ENCODE measurements around the gene ZNF611. TPM values are rescaled to one million over a fixed set of nuclear protein-coding genes. Genes with fewer than 3 reads are reported as not detected.
"Not testable (repeated sequence)": the region's sequence is repeated elsewhere in the genome, so short reads cannot be mapped to it uniquely, and the experiment has no call there.

The ZNF611 gene
- 9.0 TPM for total RNA-seq
- polyA plus RNA-seq (ENCODE audit: insufficient read depth in 1 of 8, insufficient read length in 8 of 8, low replicate concordance in 1 of 8): 10 to 100 TPM in 1 of 8 donors, 1 to 10 TPM in 7; 4.9 to 10.5 (median 6.8) TPM
- long read RNA-seq, donor 1, full-length matches to known transcripts: 1 of 1 reads
- long read RNA-seq, donor 1, partial matches to known transcripts: 0 of 1 reads
- long read RNA-seq, donor 1, other reads (novel, unspliced or antisense): 0 of 1 reads
- long read RNA-seq, donor 2: 0 reads
- long read RNA-seq, donor 3: 0 reads
- long read RNA-seq, donor 4, partial matches to known transcripts: 0 of 2 reads
- long read RNA-seq, donor 4, other reads (novel, unspliced or antisense): 0 of 2 reads
- long read RNA-seq, donor 5: 0 reads
- long read RNA-seq, donor 6: 0 reads
- long read RNA-seq, donor 7, full-length matches to known transcripts: 1 of 1 reads
- long read RNA-seq, donor 7, partial matches to known transcripts: 0 of 1 reads
- long read RNA-seq, donor 7, other reads (novel, unspliced or antisense): 0 of 1 reads
- long read RNA-seq, donor 8: 0 reads
- long read RNA-seq, donor 9: 0 reads
- long read RNA-seq, donor 10: 0 reads
- long read RNA-seq, donor 11: 0 reads

DNA sequence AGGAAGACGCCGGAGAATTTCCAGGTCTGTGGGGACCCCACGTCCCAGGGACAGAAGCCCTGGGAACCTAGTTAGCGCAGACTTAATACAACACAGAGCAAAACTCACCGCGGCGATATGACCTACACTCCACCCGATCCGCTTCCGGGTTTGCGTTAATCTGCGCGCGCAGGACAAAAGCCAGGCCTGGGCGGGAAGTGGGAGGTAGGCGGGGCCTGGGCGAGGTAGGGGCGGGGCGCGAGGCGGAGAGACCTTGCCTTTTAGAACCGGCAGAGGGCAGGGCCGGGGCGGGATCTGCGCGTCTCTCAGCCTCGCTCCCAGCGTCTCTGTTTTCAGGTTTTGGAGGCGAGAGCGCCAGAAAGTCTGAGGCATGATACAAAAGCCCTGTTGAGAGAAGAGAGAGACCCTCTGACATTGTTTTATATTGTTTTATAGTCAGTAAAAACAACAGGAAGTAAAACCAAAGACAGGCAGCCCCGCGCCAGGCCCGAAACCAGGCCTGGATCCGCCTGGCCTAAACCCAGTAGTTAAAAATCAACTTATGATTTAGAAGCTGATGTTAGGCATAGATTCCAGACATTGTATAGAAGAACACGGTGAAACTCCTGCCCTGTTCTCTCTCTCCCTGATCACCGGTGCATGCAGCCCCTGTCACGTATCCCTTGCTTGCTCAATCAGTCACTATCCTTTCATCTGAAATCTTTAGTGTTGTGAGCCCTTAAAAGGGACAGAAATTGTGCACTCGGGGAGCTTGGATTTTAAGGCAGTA, at the start of gene ZNF611:
TSS of gene ZNF611 (minus strand) at position 152 of the 769 bp plus-strand sequence. CDS start 19,150 bp downstream, outside the sequence.
- H3K27me3 ChIP-seq (ENCODE audit: control insufficient read depth, insufficient read depth, low read length): no peaks in the 10 kb centered on the region
- 11% methylated on average over 15 of the region's 38 CpGs for WGBS (ENCODE audit: insufficient coverage)
- peaks cover 11% of the 10 kb centered on the region for H3K4me1 ChIP-seq (ENCODE audit: control insufficient read depth, insufficient read depth, low read length)
- H3K9me3 ChIP-seq (replicated peaks; ENCODE audit: control insufficient read depth, low read depth, low read length): no peaks in the 10 kb centered on the region
- H3K4me3 ChIP-seq (ENCODE audit: low read length): peak within 1 kb of the TSS; percentile 88
- DNase-seq: peak; percentile 98
- peaks cover 2% of the 10 kb centered on the region for H3K36me3 ChIP-seq (ENCODE audit: control insufficient read depth, insufficient read depth, low read length)
- peak within 1 kb of the TSS; percentile 93 for H3K27ac ChIP-seq (ENCODE audit: low read length)

DNA sequence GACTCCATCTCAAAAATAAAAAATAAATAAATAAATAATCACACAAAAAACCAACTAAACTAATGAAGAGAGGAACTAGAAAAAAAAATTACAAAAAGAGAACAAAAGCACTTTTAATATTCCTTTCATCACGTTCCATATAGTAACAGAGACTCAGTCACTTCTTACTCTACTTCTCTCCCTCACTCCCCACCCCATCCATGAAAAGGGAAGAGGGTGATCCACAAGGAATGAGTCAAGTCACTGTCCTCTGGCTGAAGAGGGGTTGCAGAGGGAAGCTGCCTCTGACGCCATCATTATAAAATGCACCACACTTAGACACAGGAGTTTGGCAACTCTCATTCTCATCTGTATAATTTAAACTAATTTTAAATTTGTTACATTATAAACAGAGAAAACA, 48.0 kb upstream of the ZNF611 start:
- no CpG with 5 or more reads among the region's 2 CpGs for WGBS (ENCODE audit: insufficient coverage)
- H3K27me3 ChIP-seq (ENCODE audit: control insufficient read depth, insufficient read depth, low read length); H3K36me3 ChIP-seq (ENCODE audit: control insufficient read depth, insufficient read depth, low read length); H3K9me3 ChIP-seq (replicated peaks; ENCODE audit: control insufficient read depth, low read depth, low read length); H3K4me3 ChIP-seq (ENCODE audit: low read length); H3K27ac ChIP-seq (ENCODE audit: low read length); DNase-seq; H3K4me1 ChIP-seq (ENCODE audit: control insufficient read depth, insufficient read depth, low read length): not testable (repeated sequence)

DNA sequence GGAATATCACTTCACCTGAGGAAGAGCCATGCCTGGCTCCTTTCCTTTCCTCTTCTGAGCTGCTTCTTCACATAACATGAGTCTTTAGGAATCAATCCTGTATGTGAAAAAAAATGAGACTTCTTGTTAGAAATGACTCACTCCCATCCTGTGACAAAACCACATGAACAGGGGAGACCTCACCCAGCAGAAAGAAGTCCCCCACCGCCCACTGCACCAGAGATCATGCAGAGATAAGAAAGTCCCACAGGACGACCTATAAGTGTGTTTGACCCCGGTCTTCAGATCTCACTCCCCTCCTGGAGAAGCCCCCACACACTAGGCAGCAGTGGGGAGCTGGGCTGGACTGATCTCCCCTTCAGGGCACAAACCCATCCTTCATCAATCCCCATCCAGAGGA, 44.0 kb upstream of the ZNF611 start:
- Histone ChIP-seq H3K27ac (ENCODE audit: low read length) (no peak overlapping the region), H3K27me3 (ENCODE audit: control insufficient read depth, insufficient read depth, low read length) (no peaks in the 10 kb centered on the region), H3K9me3 (replicated peaks; ENCODE audit: control insufficient read depth, low read depth, low read length) (no peaks in the 10 kb centered on the region), H3K4me1 (ENCODE audit: control insufficient read depth, insufficient read depth, low read length) (no peaks in the 10 kb centered on the region), H3K36me3 (ENCODE audit: control insufficient read depth, insufficient read depth, low read length) (peaks cover 3% of the 10 kb centered on the region), H3K4me3 (ENCODE audit: low read length) (no peak overlapping the region)
- 67% methylated on average over 3 of the region's 3 CpGs for WGBS (ENCODE audit: insufficient coverage)
- no peak for DNase-seq

DNA sequence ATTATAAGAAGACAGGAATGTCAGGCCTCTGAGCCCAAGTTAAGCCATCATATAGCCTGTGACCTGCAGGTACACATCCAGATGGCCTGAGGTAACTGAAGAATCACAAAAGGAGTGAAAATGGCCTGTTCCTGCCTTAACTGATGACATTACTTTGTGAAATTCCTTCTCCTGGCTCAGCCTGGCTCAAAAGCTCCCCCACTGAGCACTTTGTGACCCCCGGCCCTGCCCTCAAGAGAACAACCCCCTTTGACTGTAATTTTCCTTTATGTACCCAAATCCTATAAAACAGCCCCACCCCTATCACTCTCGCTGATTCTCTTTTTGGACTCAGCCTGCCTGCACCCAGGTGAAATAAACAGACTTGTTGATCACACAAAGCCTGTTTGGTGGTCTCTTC, 21.6 kb upstream of the ZNF611 start:
- H3K27ac ChIP-seq (ENCODE audit: low read length); DNase-seq; H3K4me1 ChIP-seq (ENCODE audit: control insufficient read depth, insufficient read depth, low read length); H3K27me3 ChIP-seq (ENCODE audit: control insufficient read depth, insufficient read depth, low read length); H3K36me3 ChIP-seq (ENCODE audit: control insufficient read depth, insufficient read depth, low read length); H3K4me3 ChIP-seq (ENCODE audit: low read length); H3K9me3 ChIP-seq (replicated peaks; ENCODE audit: control insufficient read depth, low read depth, low read length): not testable (repeated sequence)
- 42% methylated on average over 2 of the region's 2 CpGs for WGBS (ENCODE audit: insufficient coverage)

DNA sequence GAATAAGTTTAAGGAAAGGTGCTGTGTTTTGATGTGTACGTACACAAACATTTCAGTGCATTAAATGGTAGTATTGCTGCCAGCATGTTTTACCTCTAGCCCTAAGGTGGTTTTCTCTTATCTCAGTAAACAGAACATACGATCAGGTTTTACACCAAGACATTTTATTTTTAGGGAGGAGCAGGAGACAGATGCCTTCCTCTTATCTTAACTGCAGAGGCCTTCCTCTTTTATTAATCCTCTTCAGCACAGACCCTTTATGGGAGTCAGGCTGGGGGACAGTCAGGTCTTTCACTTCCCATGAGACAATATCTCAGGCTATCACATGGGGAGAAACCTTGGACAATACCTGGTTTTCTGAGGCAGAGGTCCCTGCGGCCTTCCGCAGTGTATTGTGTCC, 14.9 kb upstream of the ZNF611 start:
- no peak for DNase-seq
- no CpG with 5 or more reads among the region's 4 CpGs for WGBS (ENCODE audit: insufficient coverage)
- no peaks in the 10 kb centered on the region for H3K9me3 ChIP-seq (replicated peaks; ENCODE audit: control insufficient read depth, low read depth, low read length)
- no peak overlapping the region for H3K4me3 ChIP-seq (ENCODE audit: low read length)
- no peaks in the 10 kb centered on the region for H3K4me1 ChIP-seq (ENCODE audit: control insufficient read depth, insufficient read depth, low read length)
- no peaks in the 10 kb centered on the region for H3K36me3 ChIP-seq (ENCODE audit: control insufficient read depth, insufficient read depth, low read length)
- no peaks in the 10 kb centered on the region for H3K27me3 ChIP-seq (ENCODE audit: control insufficient read depth, insufficient read depth, low read length)
- no peak overlapping the region for H3K27ac ChIP-seq (ENCODE audit: low read length)

DNA sequence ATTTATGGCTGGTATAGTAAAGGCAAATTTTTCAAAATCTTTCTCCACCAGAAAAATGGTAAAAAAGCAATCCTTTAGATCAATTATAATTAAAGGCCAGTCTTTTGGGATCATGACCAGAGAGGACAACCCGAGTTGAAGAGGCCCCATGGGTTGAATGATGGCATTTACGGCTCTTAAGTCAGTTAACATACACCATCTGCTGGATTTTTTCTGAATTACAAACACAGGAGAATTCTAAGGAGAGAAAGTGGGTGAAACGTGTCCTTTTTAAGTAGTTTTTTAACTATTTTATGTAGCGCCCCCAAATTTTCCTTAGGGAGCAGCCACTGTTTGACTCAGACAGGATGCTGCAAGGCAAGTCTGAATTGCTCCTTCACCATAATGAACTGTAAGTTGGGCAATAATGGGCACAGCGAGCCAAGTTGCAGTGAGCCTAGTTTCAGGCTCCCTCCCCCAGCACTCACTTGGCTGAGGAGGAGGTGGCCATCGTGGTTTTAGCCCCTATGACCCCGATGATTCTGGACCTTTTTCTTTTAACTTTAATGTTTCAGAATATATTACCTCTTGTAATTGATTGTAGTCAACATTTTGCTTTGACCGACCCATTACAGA, 13.6 kb upstream of the ZNF611 start:
- 51% methylated on average over 2 of the region's 8 CpGs for WGBS (ENCODE audit: insufficient coverage)
- peak; percentile 54 for DNase-seq
- no peaks in the 10 kb centered on the region for H3K9me3 ChIP-seq (replicated peaks; ENCODE audit: control insufficient read depth, low read depth, low read length)

DNA sequence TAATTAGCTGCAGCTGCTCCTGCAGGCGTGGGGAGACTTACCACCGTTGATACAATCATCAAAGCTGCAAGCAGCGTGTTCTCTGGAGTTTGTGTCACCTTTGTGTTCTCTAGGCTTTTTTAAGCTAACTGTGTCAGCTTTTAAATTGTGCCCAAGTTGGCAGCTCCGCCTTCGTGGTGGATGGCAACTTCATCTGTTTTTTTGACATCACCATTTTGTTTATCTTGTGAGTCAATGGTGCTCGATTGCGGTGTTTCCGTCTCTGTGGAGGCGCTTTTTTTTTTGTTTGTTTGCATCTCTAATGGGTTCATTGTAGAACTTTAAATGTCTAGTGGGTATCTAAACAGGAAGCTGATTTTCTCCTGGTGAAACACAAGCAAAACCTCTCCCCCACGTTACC, 11.1 kb upstream of the ZNF611 start:
- DNase-seq; H3K4me3 ChIP-seq (ENCODE audit: low read length); H3K9me3 ChIP-seq (replicated peaks; ENCODE audit: control insufficient read depth, low read depth, low read length); H3K27me3 ChIP-seq (ENCODE audit: control insufficient read depth, insufficient read depth, low read length); H3K27ac ChIP-seq (ENCODE audit: low read length); H3K4me1 ChIP-seq (ENCODE audit: control insufficient read depth, insufficient read depth, low read length); H3K36me3 ChIP-seq (ENCODE audit: control insufficient read depth, insufficient read depth, low read length): not testable (repeated sequence)
- WGBS (ENCODE audit: insufficient coverage): 43% methylated on average over 3 of the region's 10 CpGs

More for the DNA sequence above, 13.6 kb upstream of the ZNF611 start:
- no peak overlapping the region for H3K4me3 ChIP-seq (ENCODE audit: low read length)
- no peaks in the 10 kb centered on the region for H3K27me3 ChIP-seq (ENCODE audit: control insufficient read depth, insufficient read depth, low read length)
- no peaks in the 10 kb centered on the region for H3K4me1 ChIP-seq (ENCODE audit: control insufficient read depth, insufficient read depth, low read length)
- H3K27ac ChIP-seq (ENCODE audit: low read length): no peak overlapping the region
- H3K36me3 ChIP-seq (ENCODE audit: control insufficient read depth, insufficient read depth, low read length): no peaks in the 10 kb centered on the region

DNA sequence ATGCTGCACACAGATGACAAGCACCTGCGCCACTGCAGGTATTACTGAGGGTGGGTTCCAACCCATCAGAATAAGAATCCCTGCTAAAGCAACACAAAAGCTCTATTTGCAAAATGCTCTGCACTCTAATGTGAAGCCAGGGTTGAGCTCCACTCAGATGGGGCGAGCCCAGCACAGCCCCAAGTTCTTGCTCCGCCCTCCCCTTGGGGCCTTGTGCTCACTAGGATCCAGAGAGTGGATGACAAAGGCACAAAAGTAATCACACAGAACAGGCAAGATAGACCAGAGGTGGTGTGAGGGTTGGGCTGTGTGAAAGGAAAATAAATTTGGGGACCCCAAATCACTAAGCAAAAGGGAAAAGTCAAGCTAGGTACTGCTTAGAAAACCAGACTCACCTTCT, 8.2 kb upstream of the ZNF611 start:
- no peaks in the 10 kb centered on the region for H3K4me1 ChIP-seq (ENCODE audit: control insufficient read depth, insufficient read depth, low read length)
- H3K9me3 ChIP-seq (replicated peaks; ENCODE audit: control insufficient read depth, low read depth, low read length): no peaks in the 10 kb centered on the region
- 86% methylated on average over 3 of the region's 3 CpGs for whole genome bisulfite sequencing (ENCODE audit: insufficient coverage)
- no peaks in the 10 kb centered on the region for H3K36me3 ChIP-seq (ENCODE audit: control insufficient read depth, insufficient read depth, low read length)
- no peaks in the 10 kb centered on the region for H3K27me3 ChIP-seq (ENCODE audit: control insufficient read depth, insufficient read depth, low read length)
- no peak overlapping the region for H3K27ac ChIP-seq (ENCODE audit: low read length)
- no peak overlapping the region for H3K4me3 ChIP-seq (ENCODE audit: low read length)
- DNase-seq: no peak

DNA sequence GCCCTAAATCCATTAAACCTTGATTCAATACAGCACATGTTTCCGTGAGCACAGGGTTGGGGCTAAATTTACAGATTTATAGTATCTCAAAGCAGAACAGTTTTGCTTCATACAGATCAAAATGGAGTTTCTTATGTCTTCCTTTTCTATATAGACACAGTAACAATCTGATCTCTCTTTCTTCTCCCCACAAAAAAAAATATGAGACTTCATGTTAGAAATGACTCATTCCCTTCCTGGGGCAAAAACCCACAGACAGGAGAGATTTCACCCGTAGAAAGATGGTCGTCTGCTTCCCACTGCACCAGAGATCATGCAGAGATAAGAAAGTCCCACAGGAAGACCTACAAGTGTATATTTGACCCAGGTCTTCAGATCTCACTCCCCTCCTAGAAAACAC, 7.7 kb upstream of the ZNF611 start:
- no peak overlapping the region for H3K27ac ChIP-seq (ENCODE audit: low read length)
- H3K27me3 ChIP-seq (ENCODE audit: control insufficient read depth, insufficient read depth, low read length): no peaks in the 10 kb centered on the region
- H3K4me3 ChIP-seq (ENCODE audit: low read length): no peak overlapping the region
- no CpG with 5 or more reads among the region's 3 CpGs for WGBS (ENCODE audit: insufficient coverage)
- H3K4me1 ChIP-seq (ENCODE audit: control insufficient read depth, insufficient read depth, low read length): no peaks in the 10 kb centered on the region
- no peaks in the 10 kb centered on the region for H3K9me3 ChIP-seq (replicated peaks; ENCODE audit: control insufficient read depth, low read depth, low read length)
- DNase-seq: no peak
- H3K36me3 ChIP-seq (ENCODE audit: control insufficient read depth, insufficient read depth, low read length): no peaks in the 10 kb centered on the region

DNA sequence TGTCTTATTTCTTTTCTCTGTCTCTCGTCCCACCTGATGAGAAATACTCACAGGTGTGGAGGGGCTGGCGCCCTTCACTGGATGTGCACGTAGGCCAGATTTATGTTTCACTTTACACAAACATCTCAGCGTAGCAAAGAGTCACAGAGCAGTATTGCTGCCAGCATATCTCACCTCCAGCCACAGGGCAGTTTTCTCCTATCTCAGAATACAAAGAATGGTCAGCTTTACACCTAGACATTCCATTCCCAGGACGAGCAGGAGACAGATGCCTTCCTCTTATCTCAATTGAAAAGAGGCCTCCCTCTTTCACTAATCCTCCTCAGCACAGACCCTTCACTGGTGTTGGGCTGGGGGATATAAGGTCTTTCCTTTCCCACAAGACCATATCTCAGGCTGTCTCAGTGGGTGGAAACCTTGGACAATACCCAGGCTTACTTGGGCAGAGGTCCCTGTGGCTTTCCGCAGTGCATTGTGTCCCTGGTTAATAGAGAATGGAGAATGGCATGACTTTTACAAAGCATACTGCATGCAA, 7.2 kb upstream of the ZNF611 start:
- DNase-seq: no peak
- WGBS (ENCODE audit: insufficient coverage): 68% methylated on average over 4 of the region's 6 CpGs

More for the DNA sequence above, 7.2 kb upstream of the ZNF611 start:
- Histone ChIP-seq H3K27ac (ENCODE audit: low read length) (no peak overlapping the region), H3K9me3 (replicated peaks; ENCODE audit: control insufficient read depth, low read depth, low read length) (no peaks in the 10 kb centered on the region), H3K4me3 (ENCODE audit: low read length) (no peak overlapping the region), H3K36me3 (ENCODE audit: control insufficient read depth, insufficient read depth, low read length) (no peaks in the 10 kb centered on the region), H3K27me3 (ENCODE audit: control insufficient read depth, insufficient read depth, low read length) (no peaks in the 10 kb centered on the region), H3K4me1 (ENCODE audit: control insufficient read depth, insufficient read depth, low read length) (no peaks in the 10 kb centered on the region)
